Measurements from ENCODE around the gene NUP210L.

GRCh38 chr1:154170547-154171222 is 15.8 kb upstream of the NUP210L start:
- TF ChIP-seq CTCF (IDR thresholded peaks at IDR 0.05) (no peak), POLR2A (IDR thresholded peaks at IDR 0.05) (no peak)

Data from thyroid gland (tissue), 4 donors.